GM18511 (cell line): Measurements from ENCODE around the gene CIDEB.

ENCODE experiments used
- ATAC-seq: cut with Tn5 transposase; IDR thresholded peaks from one replicate; pipeline ENCODE4 v1.9.1; 2021; ENCODE audit warnings: mild to moderate bottlenecking, moderate library complexity; ENCODE audit not compliant: unreplicated experiment

Gene CIDEB

GRCh38 chr14:24312736-24313507 is 5.1 kb upstream of the CIDEB start:
- no peak for ATAC-seq

DNA sequence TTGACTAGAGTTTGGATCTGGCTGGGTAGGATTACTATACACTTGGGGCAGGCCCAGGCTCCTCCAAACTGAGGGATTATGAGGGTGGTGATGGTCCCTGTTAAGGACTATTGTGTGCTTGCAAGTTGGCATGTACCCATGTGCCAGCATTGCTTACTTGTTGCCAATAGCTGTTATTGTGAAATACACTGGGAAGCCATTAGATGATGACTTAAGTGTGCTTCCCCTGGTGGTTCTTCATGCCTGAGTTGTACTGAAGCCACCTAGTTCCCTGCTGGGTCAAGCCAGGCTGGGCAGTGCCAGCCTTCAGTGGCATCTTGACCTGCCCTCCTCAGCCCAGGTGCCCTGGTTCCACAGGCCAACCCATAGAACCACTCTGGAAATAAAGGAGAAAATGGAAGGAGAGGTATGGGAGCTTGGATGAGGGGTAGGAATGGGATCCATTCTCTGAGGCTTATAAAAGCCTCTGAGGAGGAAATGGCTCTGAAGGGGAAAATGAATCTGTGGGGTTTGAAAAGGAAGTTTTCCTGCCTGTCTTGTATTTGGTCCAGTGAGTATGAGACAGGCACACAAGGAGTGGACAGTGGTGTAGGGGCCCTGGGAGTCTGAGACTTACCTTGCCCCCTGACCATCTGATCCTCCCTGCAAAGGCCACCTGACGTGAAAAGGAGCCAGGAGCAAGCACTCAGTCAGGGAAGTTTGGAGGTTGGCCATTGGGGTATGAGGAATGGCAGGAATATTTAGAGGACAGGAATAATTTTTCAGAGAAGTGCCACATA is 4.2 kb upstream of the CIDEB start:
- ATAC-seq, result no peak

DNA sequence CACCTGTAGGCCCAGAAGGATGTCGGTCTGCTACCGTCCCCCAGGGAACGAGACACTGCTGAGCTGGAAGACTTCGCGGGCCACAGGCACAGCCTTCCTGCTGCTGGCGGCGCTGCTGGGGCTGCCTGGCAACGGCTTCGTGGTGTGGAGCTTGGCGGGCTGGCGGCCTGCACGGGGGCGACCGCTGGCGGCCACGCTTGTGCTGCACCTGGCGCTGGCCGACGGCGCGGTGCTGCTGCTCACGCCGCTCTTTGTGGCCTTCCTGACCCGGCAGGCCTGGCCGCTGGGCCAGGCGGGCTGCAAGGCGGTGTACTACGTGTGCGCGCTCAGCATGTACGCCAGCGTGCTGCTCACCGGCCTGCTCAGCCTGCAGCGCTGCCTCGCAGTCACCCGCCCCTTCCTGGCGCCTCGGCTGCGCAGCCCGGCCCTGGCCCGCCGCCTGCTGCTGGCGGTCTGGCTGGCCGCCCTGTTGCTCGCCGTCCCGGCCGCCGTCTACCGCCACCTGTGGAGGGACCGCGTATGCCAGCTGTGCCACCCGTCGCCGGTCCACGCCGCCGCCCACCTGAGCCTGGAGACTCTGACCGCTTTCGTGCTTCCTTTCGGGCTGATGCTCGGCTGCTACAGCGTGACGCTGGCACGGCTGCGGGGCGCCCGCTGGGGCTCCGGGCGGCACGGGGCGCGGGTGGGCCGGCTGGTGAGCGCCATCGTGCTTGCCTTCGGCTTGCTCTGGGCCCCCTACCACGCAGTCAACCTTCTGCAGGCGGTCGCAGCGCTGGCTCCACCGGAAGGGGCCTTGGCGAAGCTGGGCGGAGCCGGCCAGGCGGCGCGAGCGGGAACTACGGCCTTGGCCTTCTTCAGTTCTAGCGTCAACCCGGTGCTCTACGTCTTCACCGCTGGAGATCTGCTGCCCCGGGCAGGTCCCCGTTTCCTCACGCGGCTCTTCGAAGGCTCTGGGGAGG is 3.1 kb upstream of the CIDEB start, which contains the start of gene LTB4R:
TSS of gene LTB4R (plus strand) at position 857 of the 959 bp plus-strand sequence. CDS start 4,150 bp downstream, outside the sequence.
- ATAC-seq, result peak; percentile 76

- no peak for ATAC-seq
Observed at GRCh38 chr14:24310265-24310645, 2.5 kb upstream of the CIDEB start.

DNA sequence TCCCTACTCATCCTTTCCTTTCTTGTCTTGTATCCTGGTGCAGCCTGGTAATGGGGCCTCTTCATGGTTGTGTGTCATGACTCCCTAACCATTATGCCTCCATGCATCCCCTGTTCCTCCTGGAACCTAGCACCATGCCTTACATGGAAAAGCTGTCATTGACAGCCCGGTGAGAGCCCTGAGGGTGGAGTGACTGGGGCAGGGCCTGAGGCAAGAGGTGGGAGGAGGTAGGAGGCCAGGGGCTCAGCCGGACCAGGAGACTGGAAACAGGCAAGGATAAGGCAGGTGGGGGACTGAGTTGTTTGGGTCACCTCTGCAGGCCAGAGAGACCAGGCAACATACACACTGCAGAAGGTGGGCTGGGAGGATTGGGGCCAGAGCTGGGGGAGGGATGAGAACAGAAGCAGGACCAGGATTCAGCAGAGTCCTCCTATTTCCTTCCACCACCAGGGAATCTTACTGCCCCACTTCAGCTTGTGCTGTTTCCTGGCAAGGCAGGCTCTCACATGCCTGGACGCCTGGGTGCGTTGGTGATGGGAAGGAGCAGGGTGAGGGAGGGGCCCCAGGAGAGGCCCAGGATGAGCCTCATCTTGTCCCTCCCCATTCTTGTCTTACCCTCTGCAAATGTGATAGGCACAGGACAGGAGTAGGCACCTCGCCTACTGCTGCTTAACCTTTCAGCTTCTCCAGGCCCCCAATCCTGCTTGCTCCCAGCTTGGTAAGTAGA is 1.9 kb upstream of the CIDEB start, which contains the start of gene LTB4R2:
TSS of gene LTB4R2 (plus strand) at position 603 of the 727 bp plus-strand sequence. CDS start 525 bp downstream, outside the sequence.
- no peak for ATAC-seq

DNA sequence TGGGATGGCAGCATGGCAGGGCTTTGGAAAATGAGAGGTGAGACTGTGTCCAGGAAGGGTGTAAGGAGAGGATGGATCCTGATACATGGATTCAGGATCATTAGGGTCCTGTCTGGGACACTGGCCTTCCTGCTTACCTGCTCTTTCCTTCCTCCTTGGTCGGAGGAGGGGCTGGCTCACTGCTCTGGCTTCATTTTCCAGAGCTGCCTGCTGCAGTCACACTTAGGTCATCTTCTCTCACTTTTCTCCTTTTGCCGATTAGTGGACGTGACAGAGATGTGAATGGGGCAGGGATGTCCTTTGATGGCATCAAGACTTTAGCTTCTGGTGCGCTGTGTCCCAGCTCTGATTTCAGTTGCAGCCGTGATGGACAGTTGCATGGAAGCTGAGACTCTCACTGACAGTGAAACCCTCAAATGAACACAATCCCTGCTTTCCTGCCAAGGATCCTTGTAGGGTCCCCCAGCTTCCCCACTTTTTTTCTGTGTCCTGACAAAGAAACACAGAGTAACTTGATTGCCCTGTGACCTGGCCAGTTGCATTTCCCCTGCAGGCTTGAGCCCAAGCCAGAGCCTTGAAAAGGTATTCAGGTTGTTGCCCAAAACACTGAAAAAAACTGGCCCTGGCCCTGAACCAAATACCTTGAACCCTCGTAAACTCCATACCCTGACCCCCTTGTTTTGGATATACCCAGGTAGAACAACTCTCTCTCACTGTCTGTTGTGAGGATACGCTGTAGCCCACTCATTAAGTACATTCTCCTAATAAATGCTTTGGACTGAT is 756 bp upstream of the CIDEB start:
- no peak for ATAC-seq

DNA sequence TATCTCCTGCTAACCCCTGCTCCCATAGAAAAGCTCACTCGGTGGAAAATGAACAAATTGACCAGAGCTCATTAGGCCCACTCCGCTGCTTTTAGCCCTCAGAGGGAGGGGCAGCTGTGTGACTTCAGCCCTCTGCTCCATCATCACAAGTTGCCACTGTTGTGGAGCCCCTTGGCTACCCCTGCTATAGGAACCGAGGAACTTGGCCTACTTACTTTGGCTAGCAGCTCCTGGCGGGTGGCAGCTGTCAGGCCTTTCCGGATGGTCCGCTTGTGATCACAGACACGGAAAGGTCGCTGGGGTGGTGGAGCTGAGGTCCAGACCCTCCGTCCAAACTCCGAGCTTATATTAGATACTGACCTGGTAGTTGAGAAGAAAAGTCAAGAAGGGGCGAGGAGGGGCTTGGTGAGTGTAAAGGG is 612 bp downstream of the CIDEB start:
- no peak for ATAC-seq

DNA sequence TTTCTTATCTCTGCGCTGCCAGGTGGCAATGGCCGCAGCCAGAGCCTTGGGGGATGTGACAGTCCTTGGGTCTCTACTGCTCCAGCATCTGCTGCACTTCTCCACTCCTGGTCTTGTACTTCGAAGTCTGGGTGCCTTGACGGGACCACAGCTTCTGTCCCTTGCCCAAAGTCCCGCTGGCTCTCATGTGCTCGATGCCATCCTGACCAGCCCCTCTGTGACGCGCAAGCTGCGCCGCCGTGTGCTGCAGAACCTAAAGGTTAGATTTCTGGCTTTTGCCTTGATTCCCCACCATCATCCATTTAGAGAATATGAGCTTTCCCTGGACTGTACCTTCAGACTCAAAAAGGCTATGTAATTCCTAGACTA is 3.8 kb downstream of the CIDEB start:
- ATAC-seq, result no peak

DNA sequence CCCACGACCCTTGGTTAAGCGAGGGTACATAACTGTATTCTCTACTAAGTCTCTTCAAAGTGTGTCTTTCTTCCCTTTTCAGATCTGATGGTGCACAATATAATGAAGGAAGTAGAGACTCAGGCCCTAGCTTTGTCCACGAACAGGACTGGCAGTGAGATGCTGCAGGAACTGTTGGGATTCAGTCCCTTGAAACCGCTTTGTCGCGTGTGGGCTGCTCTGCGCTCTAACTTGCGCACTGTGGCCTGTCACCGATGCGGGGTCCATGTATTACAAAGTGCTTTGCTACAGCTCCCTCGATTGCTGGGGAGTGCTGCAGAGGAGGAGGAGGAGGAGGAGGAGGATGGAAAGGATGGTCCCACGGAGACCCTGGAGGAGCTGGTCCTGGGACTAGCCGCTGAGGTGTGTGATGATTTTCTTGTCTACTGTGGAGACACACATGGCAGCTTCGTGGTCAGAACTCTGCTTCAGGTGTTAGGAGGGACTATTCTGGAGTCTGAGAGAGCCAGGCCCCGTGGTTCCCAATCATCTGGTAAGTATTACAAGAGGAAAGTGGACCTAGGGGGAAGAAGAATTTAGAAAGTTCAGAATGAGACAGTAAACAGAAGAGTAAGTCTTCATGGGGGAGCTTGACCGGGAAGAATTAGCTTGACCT is 7.3 kb downstream of the CIDEB start:
- ATAC-seq, result no peak

- ATAC-seq, result peak; percentile 76
Observed at GRCh38 chr14:24299255-24300191, 8.3 kb downstream of the CIDEB start, which contains the start of the genes DHRS1 and NOP9. DHRS1 (minus strand) TSS chr14:24299780; CDS start chr14:24299106, 674 bp downstream. NOP9 (plus strand) TSS chr14:24299850; CDS start chr14:24299955, 105 bp downstream.

DNA sequence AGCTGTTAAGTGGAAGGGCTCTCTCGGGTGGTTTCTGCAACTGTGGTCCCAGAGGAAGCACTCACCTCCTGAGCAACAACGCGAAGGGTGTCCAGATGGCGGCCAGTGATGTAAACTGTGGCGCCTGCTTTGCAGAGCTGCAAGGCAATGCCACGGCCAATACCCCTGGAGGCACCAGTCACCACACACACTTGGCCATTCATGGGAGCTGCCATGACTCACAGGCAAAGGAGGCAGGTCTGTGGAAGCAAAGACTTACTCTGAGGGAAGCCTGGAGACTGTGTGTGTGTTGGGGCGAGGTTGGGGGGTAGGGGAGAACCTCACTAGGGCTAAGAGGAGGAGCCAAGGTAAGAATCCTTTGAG is 8.9 kb downstream of the CIDEB start:
- ATAC-seq, result no peak

- peak; percentile 27 for ATAC-seq
Observed at GRCh38 chr14:24297190-24297964, 10.4 kb downstream of the CIDEB start.

- ATAC-seq, result peak; percentile 68
Observed at GRCh38 chr14:24296341-24297157, 11.2 kb downstream of the CIDEB start.

DNA sequence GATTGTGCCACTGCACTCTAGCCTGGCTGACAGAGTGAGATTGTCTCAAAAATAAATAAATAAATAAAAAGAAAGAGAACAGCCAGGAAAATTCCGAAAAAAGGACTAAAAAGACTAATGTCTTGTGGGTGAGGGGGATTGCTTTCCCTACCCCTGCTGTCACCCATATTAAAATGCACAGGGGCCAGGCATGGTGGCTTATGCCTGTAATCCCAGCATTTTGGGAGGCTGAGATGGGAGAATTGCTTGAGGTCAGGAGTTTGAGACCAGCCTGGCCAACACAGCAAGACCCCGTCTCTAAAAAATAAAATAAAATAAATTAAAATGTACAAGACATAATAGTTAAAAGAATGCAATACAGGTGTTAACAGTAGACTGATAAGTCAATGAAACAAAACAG is 14.3 kb downstream of the CIDEB start:
- no peak for ATAC-seq

- ATAC-seq, result no peak
Observed at GRCh38 chr14:24292118-24292807, 15.5 kb downstream of the CIDEB start.
